H1 (cell line): ENCODE data around the gene PLCB2. TPM values are rescaled to one million over a fixed set of nuclear protein-coding genes. Genes with fewer than 3 reads are reported as not detected.

Source experiments
- CTCF ChIA-PET: fragments of 300-600 bp; sonication (Branson Sonifier 250); formaldehyde crosslinking; loops from one replicate; lab custom pipeline; 2021; ENCODE audit not compliant: partially characterized antibody; lab: Charles Lee
- POLR2A ChIA-PET: fragments of 300-600 bp; sonication (Branson Sonifier 250); formaldehyde crosslinking; loops from one replicate; lab custom pipeline; 2021; ENCODE audit warnings: inconsistent platforms; ENCODE audit not compliant: partially characterized antibody; lab: Charles Lee
- DNase-seq, 2 experiments: peaks; one replicate each; pipeline versions ENCODE4 v3.0.0 to v3.0.0-alpha.2; 2010 to 2022; ENCODE audit warnings: low spot score in 2 of 2, low read depth in 1 of 2, mixed read lengths in 1 of 2
- FAIRE-seq: peaks from 2 replicates; lab custom pipeline; 2011; peaks lifted over from hg19 to GRCh38; lab: Jason Lieb, UNC
- H2AFZ ChIP-seq: 2 replicates; pipeline ENCODE4 v1.8.1; 2012; ENCODE audit warnings: low read length, inconsistent platforms
- H2AK5ac ChIP-seq: 2 replicates; pipeline ENCODE4 v1.6.1; 2013; ENCODE audit warnings: low read depth, low read length
- H2BK120ac ChIP-seq: replicated peaks from 2 replicates; pipeline ENCODE3; 2013; ENCODE audit warnings: low read depth, low read length, inconsistent platforms
- H2BK12ac ChIP-seq: 2 replicates; pipeline ENCODE4 v1.6.1; 2013; ENCODE audit warnings: low read depth, low read length
- H2BK15ac ChIP-seq: 2 replicates; pipeline ENCODE4 v1.6.1; 2013; ENCODE audit warnings: low read length
- H2BK20ac ChIP-seq: 2 replicates; pipeline ENCODE4 v1.6.1; 2013; ENCODE audit warnings: low read length
- H2BK5ac ChIP-seq: 2 replicates; pipeline ENCODE4 v1.6.1; 2013; ENCODE audit warnings: low read depth, low read length
- H3K14ac ChIP-seq: 2 replicates; pipeline ENCODE4 v1.6.1; 2013; ENCODE audit warnings: inconsistent platforms; ENCODE audit not compliant: insufficient read length
- H3K18ac ChIP-seq: 2 replicates; pipeline ENCODE4 v1.6.1; 2013; ENCODE audit warnings: low read length; ENCODE audit errors: extremely low read depth
- H3K23ac ChIP-seq: 2 replicates; pipeline ENCODE4 v1.6.1; 2013; ENCODE audit warnings: inconsistent platforms; ENCODE audit not compliant: insufficient read length
- H3K23me2 ChIP-seq: 2 replicates; pipeline ENCODE4 v1.6.1; 2013; ENCODE audit warnings: low read depth, low read length
- H3K27ac ChIP-seq: 2 replicates; pipeline ENCODE4 v1.6.1; 2011; ENCODE audit warnings: low read depth, low read length, inconsistent platforms
- H3K27me3 ChIP-seq, 4 experiments: replicated peaks in 1 of 4; 1 replicate in 1 of 4; 2 replicates in 3 of 4; pipeline versions ENCODE4 v1.6.1 to v1.8.1; 2011 to 2013; ENCODE audit warnings: low read length in 3 of 4, mild to moderate bottlenecking in 3 of 4, inconsistent platforms in 2 of 4, mixed read lengths in 2 of 4, moderate library complexity in 1 of 4; ENCODE audit not compliant: control insufficient read depth in 3 of 4, insufficient read depth in 3 of 4; ENCODE audit errors: extremely low read depth in 1 of 4
- H3K36me3 ChIP-seq, 4 experiments: 2 replicates each; pipeline versions ENCODE4 v1.6.1 to v1.8.1; 2011 to 2013; ENCODE audit warnings: mild to moderate bottlenecking in 4 of 4, low read length in 3 of 4, moderate library complexity in 2 of 4, control low read depth in 1 of 4, inconsistent platforms in 1 of 4; ENCODE audit not compliant: insufficient read depth in 4 of 4, control insufficient read depth in 2 of 4
- H3K4ac ChIP-seq: replicated peaks from 2 replicates; pipeline ENCODE3; 2013; ENCODE audit warnings: low read length, low read depth, mixed read lengths, inconsistent platforms; ENCODE audit not compliant: insufficient read length
- H3K4me1 ChIP-seq, 4 experiments: replicated peaks in 1 of 4; 1 replicate in 1 of 4; 2 replicates in 3 of 4; pipeline versions ENCODE4 v1.6.1 to v1.8.1; 2011 to 2013; ENCODE audit warnings: low read length in 3 of 4, inconsistent platforms in 2 of 4, mixed read lengths in 1 of 4; ENCODE audit not compliant: insufficient read depth in 4 of 4, control insufficient read depth in 3 of 4
- H3K4me2 ChIP-seq, 2 experiments: 2 replicates each; pipeline versions ENCODE4 v1.6.1 to v1.8.1; 2011 to 2013; ENCODE audit warnings: low read depth in 2 of 2, low read length in 2 of 2, control low read depth in 1 of 2, inconsistent platforms in 1 of 2, mild to moderate bottlenecking in 1 of 2; ENCODE audit not compliant: insufficient read depth in 1 of 2
- H3K4me3 ChIP-seq, 4 experiments: fragments of 200-600, 300-600 bp in 1 of 4; sonication (generic), shearing (Covaris generic), sonication (Bioruptor Twin) in 1 of 4; 2 replicates each; pipeline versions ENCODE4 v1.5.1 to v1.8.1; 2011 to 2016; ENCODE audit warnings: low read length in 4 of 4, low read depth in 3 of 4, control low read depth in 2 of 4, inconsistent platforms in 2 of 4, mild to moderate bottlenecking in 2 of 4, mixed read lengths in 1 of 4, moderate library complexity in 1 of 4; ENCODE audit not compliant: insufficient read depth in 2 of 4; ENCODE audit errors: extremely low read depth in 1 of 4
- H3K56ac ChIP-seq: replicated peaks from 2 replicates; pipeline ENCODE3; 2013; ENCODE audit warnings: low read depth, mild to moderate bottlenecking, mixed read lengths, low read length, inconsistent platforms; ENCODE audit not compliant: insufficient read length
- H3K79me1 ChIP-seq: 2 replicates; pipeline ENCODE4 v1.6.1; 2013; ENCODE audit warnings: low read depth, low read length, control low read depth
- H3K79me2 ChIP-seq, 2 experiments: 2 replicates each; pipeline versions ENCODE4 v1.6.1 to v1.8.1; 2012 to 2013; ENCODE audit warnings: low read length in 2 of 2, mild to moderate bottlenecking in 2 of 2, inconsistent platforms in 1 of 2; ENCODE audit not compliant: insufficient read depth in 2 of 2, control insufficient read depth in 1 of 2
- H3K9ac ChIP-seq, 4 experiments: replicated peaks in 1 of 4; 1 replicate in 1 of 4; 2 replicates in 3 of 4; pipeline versions ENCODE4 v1.6.1 to v1.8.1; 2011 to 2013; ENCODE audit warnings: low read depth in 3 of 4, low read length in 3 of 4, control low read depth in 2 of 4, mild to moderate bottlenecking in 2 of 4, moderate library complexity in 2 of 4, inconsistent platforms in 1 of 4; ENCODE audit errors: extremely low read depth in 1 of 4
- H3K9me3 ChIP-seq, 2 experiments: 2 replicates each; pipeline versions ENCODE4 v1.6.1 to v1.8.1; 2012 to 2013; ENCODE audit warnings: mild to moderate bottlenecking in 2 of 2, moderate library complexity in 2 of 2, control low read depth in 1 of 2, inconsistent platforms in 1 of 2, low read depth in 1 of 2, low read length in 1 of 2, mixed read lengths in 1 of 2; ENCODE audit not compliant: insufficient read depth in 2 of 2
- H4K20me1 ChIP-seq, 2 experiments: replicated peaks in 1 of 2; 2 replicates each; pipeline versions ENCODE3 to v1.8.1; 2011 to 2013; ENCODE audit warnings: inconsistent platforms in 2 of 2, low read length in 2 of 2, mild to moderate bottlenecking in 1 of 2; ENCODE audit not compliant: insufficient read depth in 2 of 2, control insufficient read depth in 1 of 2
- H4K5ac ChIP-seq: 2 replicates; pipeline ENCODE4 v1.6.1; 2013; ENCODE audit warnings: low read length, low read depth, mixed read lengths, inconsistent platforms; ENCODE audit not compliant: insufficient read length
- H4K8ac ChIP-seq: 2 replicates; pipeline ENCODE4 v1.8.0; 2013; ENCODE audit warnings: mild to moderate bottlenecking, moderate library complexity, low read length, inconsistent platforms; ENCODE audit not compliant: insufficient read depth; ENCODE audit errors: extremely low read depth
- H4K91ac ChIP-seq: replicated peaks from 2 replicates; pipeline ENCODE3; 2013; ENCODE audit warnings: low read length, mixed read lengths, inconsistent platforms; ENCODE audit not compliant: insufficient read length
- KDM1A ChIP-seq: fragments of 200-600, 300-600 bp; sonication (generic); IDR thresholded peaks from 2 replicates; pipeline ENCODE4 v1.7.1; 2016; ENCODE audit warnings: mild to moderate bottlenecking, low read length, borderline replicate concordance
- POU5F1 ChIP-seq: IDR thresholded peaks from 2 replicates; pipeline ENCODE4 v1.6.1; 2011; ENCODE audit warnings: low read depth, mild to moderate bottlenecking, low read length, moderate library complexity
- RAD21 ChIP-seq, 2 experiments: IDR thresholded peaks in 1 of 2; conservative IDR thresholded peaks in 1 of 2; 2 replicates each; pipeline ENCODE4 v1.6.1; 2011; ENCODE audit warnings: low read depth in 2 of 2, low read length in 2 of 2, improper control_type of control experiment in 1 of 2, inconsistent platforms in 1 of 2, mild to moderate bottlenecking in 1 of 2, moderate library complexity in 1 of 2
- SIX5 ChIP-seq: IDR thresholded peaks from 2 replicates; pipeline ENCODE4 v1.6.1; 2011; ENCODE audit warnings: mild to moderate bottlenecking, low read depth, low read length
- WGBS, 2 experiments: shearing (Covaris generic) in 1 of 2; methylation state at CpG; one replicate each; pipeline versions ENCODE4 v1.1.6 to v1.1.7; 2013 to 2015; ENCODE audit warnings: low lambda C conversion rate in 2 of 2, mixed read lengths in 2 of 2, inconsistent platforms in 1 of 2, low coverage in 1 of 2, missing lambda C conversion rate in 1 of 2; ENCODE audit not compliant: insufficient replicate concordance in 2 of 2, insufficient coverage in 1 of 2, insufficient read length in 1 of 2; ENCODE audit errors: extremely low coverage in 1 of 2, missing lambda C conversion rate in 1 of 2; 5-methylcytosine and 5-hydroxymethylcytosine counted together
- polyA plus RNA-seq, 7 experiments: library from polyadenylated mRNA; depleted of rRNA in 3 of 7; stranded (reverse) in 5 of 7; unstranded in 2 of 7; fragments of >200 nt in 5 of 7; fragments of 200-250 nt in 2 of 7; gene quantifications; 1 replicate in 5 of 7; 2 replicates in 1 of 7; 4 replicates in 1 of 7; pipeline versions ENCODE4 v1.2.1 to v1.2.3, GENCODE V29; 2011 to 2013; ENCODE audit warnings: missing spikeins in 2 of 7, mixed read lengths in 2 of 7
- total RNA-seq: library from RNA; stranded (reverse); fragmentation: NEBNext Ultra II Directional; extraction: Animal tissue kit (Norgen Biotek cat#: 25700); gene quantifications from 2 replicates; pipeline ENCODE4 v1.2.1, GENCODE V29; 2021

Gene PLCB2
- total and polyA plus RNA-seq, 2 of the 8 experiments (the other 6 are each of a cell fraction or from before 2014, with no cell fraction given) = 7.2 to 8.4 TPM

DNA sequence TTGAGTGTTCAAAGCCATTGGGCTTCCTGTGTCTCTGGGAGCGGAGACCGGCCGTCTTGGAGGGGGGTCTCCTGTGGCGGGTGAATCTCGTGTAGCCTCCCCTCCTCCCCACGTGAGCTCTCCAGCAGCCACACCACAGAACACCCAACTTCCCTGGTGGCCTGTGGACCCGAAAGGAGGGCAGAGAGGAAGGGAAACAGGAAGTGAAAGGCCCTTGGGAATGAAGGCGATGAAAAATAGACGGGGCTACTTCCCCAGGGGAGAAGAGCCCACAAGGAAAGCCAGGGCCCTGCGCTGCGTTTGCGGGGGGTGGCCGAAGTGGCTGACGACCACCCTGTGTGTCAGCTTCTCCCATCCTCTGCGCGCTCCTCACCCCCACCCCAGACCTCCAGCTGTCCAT lies 30.3 kb downstream of the PLCB2 start:
- no peak overlapping the region for H3K4me2 ChIP-seq
- no peak overlapping the region for H3K27ac ChIP-seq
- H3K79me2 ChIP-seq = no peaks in the 10 kb centered on the region
- H4K8ac ChIP-seq = no peak overlapping the region
- FAIRE-seq (no peak), DNase-seq (no peak)
- H4K91ac ChIP-seq = no peak overlapping the region
- H2BK120ac ChIP-seq = no peak overlapping the region
- H3K18ac ChIP-seq = no peak overlapping the region
- no peak overlapping the region for H3K56ac ChIP-seq
- H2BK20ac ChIP-seq = no peak overlapping the region
- H2BK12ac ChIP-seq = no peak overlapping the region
- no peak overlapping the region for H3K23ac ChIP-seq
- no peak overlapping the region for H3K4ac ChIP-seq
- H3K36me3 ChIP-seq = peaks cover 0 to 11% (median 0%) of the 10 kb centered on the region in 4 experiments; a peak in 1 of 8 replicates
- no peak overlapping the region for H2AK5ac ChIP-seq
- peaks cover 12% of the 10 kb centered on the region; the same call in 1 of the 2 replicates for H3K23me2 ChIP-seq
- peaks cover 7 to 24% (median 16%) of the 10 kb centered on the region in 4 experiments for H3K4me1 ChIP-seq
- H2AFZ ChIP-seq = no peak overlapping the region
- H4K20me1 ChIP-seq = no peaks in the 10 kb centered on the region
- ChIA-PET CTCF (interaction anchor here (2.1 to 27.9 kb wide), 7 partner anchors 15 to 239 kb away, joined by 4 to 1340 read pairs (median 295); partner anchors contain the start of genes CCDC9B, INAFM2, PAK6 and PLCB2), POLR2A (interaction anchor here (1.7 kb wide), 1 partner anchor 12 kb away, joined by 5 read pairs; no protein-coding TSS in a partner anchor)
- H2BK15ac ChIP-seq = no peak overlapping the region; the same call in 1 of the 2 replicates
- no peak overlapping the region for H3K4me3 ChIP-seq
- no peak overlapping the region for H3K9ac ChIP-seq
- no peak overlapping the region for H3K14ac ChIP-seq
- no peak overlapping the region for H4K5ac ChIP-seq
- no peaks in the 10 kb centered on the region for H3K9me3 ChIP-seq
- no peaks in the 10 kb centered on the region for H3K79me1 ChIP-seq
- 0 out of 2 replicates have a peak overlapping the region, but pooled peaks have one; percentile 52 for H2BK5ac ChIP-seq
- WGBS, 2 experiments = 77% methylated on average over 16 of the region's 16 CpGs; no CpG with 5 or more reads in 1 of the 2 experiments
- H3K27me3 ChIP-seq = peaks cover 21 to 36% (median 29%) of the 10 kb centered on the region in 4 experiments; a peak in 6 of 7 replicates
- TF ChIP-seq SIX5 (no peak), POU5F1 (no peak), KDM1A (no peak), RAD21 (IDR thresholded peaks at IDR 0.05 in 1 of 2, conservative IDR thresholded peaks at IDR 0.05 in 1 of 2; ENCODE audit: low read depth in 2 of 2, low read length in 2 of 2) (no peak)
